Rectal smooth muscle tissue (tissue), 1 donor: ENCODE measurements around the gene RDH13.
A peak's percentile ranks its signal among the peaks of the same experiment; 100 is the strongest.
"Not testable (repeated sequence)": the region's sequence is repeated elsewhere in the genome, so short reads cannot be mapped to it uniquely, and the experiment has no call there.

ENCODE experiments used
- H3K27ac ChIP-seq: one replicate; pipeline ENCODE4 v1.7.0; 2013; ENCODE audit warnings: low read depth, low read length, inconsistent platforms
- H3K27me3 ChIP-seq: one replicate; pipeline ENCODE4 v1.7.0; 2013; ENCODE audit warnings: low read length; ENCODE audit not compliant: control insufficient read depth, insufficient read depth
- H3K36me3 ChIP-seq: one replicate; pipeline ENCODE4 v1.7.0; 2013; ENCODE audit warnings: low read length; ENCODE audit not compliant: control insufficient read depth, insufficient read depth
- H3K4me1 ChIP-seq: one replicate; pipeline ENCODE4 v1.7.0; 2013; ENCODE audit warnings: low read length; ENCODE audit not compliant: control insufficient read depth, insufficient read depth
- H3K4me3 ChIP-seq: one replicate; pipeline ENCODE4 v1.7.0; 2013; ENCODE audit warnings: low read length
- H3K9ac ChIP-seq: one replicate; pipeline ENCODE4 v1.7.0; 2013; ENCODE audit warnings: low read length

RDH13 gene

GRCh38 chr19:55065516-55065915 lies 2.6 kb upstream of the RDH13 start:
- peaks cover 18% of the 10 kb centered on the region for H3K27me3 ChIP-seq
- H3K27ac ChIP-seq, H3K4me3 ChIP-seq, H3K4me1 ChIP-seq, H3K36me3 ChIP-seq, H3K9ac ChIP-seq: not testable (repeated sequence)

- Histone ChIP-seq H3K27ac (peak overlapping the region; percentile 43), H3K4me1 (no peaks in the 10 kb centered on the region), H3K36me3 (peaks cover 5% of the 10 kb centered on the region), H3K4me3 (peak overlapping the region; percentile 43), H3K27me3 (peaks cover 3% of the 10 kb centered on the region), H3K9ac (no peak overlapping the region)
Measured at GRCh38 chr19:55063492-55063843, 520 bp upstream of the RDH13 start.

DNA sequence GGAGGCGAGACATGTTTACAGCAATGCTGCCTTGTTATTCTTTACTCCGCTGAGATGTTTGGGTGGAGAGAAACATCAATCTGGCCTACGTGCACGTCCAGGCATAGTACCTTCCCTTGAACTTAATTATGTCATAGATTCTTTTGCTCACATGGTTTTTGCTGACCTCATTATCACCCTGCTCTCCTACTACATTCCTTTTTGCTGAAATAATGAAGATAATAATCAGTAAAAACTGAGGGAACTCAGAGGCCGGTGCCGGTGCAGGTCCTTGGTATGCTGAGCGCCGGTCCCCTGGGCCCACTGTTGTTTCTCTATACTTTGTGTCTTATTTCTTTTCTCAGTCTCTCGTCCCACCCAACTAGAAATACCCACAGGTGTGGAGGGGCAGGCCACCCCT lies 2.7 kb downstream of the RDH13 start:
- not testable (repeated sequence) for H3K9ac ChIP-seq, H3K27me3 ChIP-seq, H3K27ac ChIP-seq, H3K4me3 ChIP-seq, H3K4me1 ChIP-seq
- H3K36me3 ChIP-seq = peaks cover 19% of the 10 kb centered on the region

DNA sequence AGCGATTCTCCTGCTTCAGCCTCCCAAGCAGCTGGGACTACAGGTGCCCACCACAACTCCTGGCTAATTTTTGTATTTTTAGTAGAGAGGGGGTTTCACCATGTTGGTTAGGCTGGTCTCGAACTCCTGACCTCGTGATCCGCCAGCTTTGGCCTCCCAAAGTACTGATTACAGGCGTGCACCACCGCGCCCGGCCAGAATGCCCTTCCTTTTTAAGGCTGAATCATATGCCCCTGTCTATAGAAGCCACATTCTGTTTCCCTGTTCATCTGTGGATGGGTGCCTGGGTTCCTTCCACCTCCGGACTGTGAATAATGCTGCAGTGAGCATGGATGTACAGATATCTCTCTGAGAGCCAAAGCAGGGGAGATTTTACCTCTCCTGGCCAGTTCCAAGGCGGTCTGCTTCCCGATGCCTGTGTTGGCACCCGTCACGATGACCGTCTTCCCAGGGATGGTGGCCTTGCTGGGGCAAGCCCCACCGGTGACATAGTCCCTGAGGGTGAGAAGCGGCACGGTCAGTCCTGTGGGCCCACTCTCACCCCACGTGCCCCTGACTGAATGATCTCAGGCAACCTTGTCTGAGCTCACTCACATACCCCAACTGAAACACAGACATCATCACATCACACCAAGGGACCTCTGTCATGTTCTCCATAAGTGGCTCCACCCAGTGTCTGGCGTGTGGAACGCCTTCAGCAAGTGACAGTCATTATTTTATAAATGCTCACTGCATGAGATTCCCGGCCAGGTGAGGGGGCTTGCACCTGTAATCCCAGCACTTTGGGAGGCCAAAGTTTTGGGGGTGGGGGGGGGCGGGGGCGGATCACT lies 4.0 kb downstream of the RDH13 start:
- H3K36me3 ChIP-seq = peaks cover 19% of the 10 kb centered on the region
- H3K27me3 ChIP-seq = no peaks in the 10 kb centered on the region
- no peak overlapping the region for H3K27ac ChIP-seq
- H3K9ac ChIP-seq = no peak overlapping the region
- H3K4me3 ChIP-seq = no peak overlapping the region
- H3K4me1 ChIP-seq = no peaks in the 10 kb centered on the region

DNA sequence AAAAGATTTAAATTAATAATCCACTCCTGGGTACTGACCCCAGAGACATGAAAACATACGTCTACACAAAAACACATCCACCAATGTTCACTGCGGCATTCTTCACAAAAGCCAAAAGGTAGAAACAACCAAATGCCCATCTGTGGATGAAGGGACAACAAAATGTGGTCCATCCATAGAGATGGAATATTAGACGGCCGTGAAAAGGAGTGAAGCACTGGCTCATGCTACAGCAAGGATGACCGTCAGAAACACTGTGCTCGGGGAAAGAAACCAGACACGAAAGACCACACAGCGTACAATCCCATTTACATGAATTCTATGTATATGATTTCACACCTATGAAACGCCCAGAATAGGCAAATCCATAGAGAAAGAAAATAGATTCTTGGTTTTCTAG lies 6.1 kb downstream of the RDH13 start:
- no peak overlapping the region for H3K4me3 ChIP-seq
- H3K4me1 ChIP-seq = no peaks in the 10 kb centered on the region
- H3K27ac ChIP-seq = no peak overlapping the region
- no peak overlapping the region for H3K9ac ChIP-seq
- no peaks in the 10 kb centered on the region for H3K27me3 ChIP-seq
- H3K36me3 ChIP-seq = peaks cover 22% of the 10 kb centered on the region

GRCh38 chr19:55053735-55054134 lies 9.2 kb downstream of the RDH13 start:
- H3K4me1 ChIP-seq = no peaks in the 10 kb centered on the region
- peaks cover 24% of the 10 kb centered on the region for H3K36me3 ChIP-seq
- H3K27ac ChIP-seq = no peak overlapping the region
- H3K27me3 ChIP-seq = no peaks in the 10 kb centered on the region
- H3K4me3 ChIP-seq = no peak overlapping the region
- H3K9ac ChIP-seq = no peak overlapping the region

GRCh38 chr19:55050749-55051532 lies 12.0 kb downstream of the RDH13 start:
- Histone ChIP-seq H3K27ac (no peak overlapping the region), H3K9ac (no peak overlapping the region), H3K4me1 (no peaks in the 10 kb centered on the region), H3K27me3 (no peaks in the 10 kb centered on the region), H3K36me3 (peaks cover 23% of the 10 kb centered on the region), H3K4me3 (no peak overlapping the region)

GRCh38 chr19:55048446-55048845 lies 14.5 kb downstream of the RDH13 start:
- H3K4me3 ChIP-seq = no peak overlapping the region
- no peak overlapping the region for H3K27ac ChIP-seq
- no peak overlapping the region for H3K9ac ChIP-seq
- H3K4me1 ChIP-seq = no peaks in the 10 kb centered on the region
- H3K36me3 ChIP-seq = peaks cover 31% of the 10 kb centered on the region
- H3K27me3 ChIP-seq = no peaks in the 10 kb centered on the region

DNA sequence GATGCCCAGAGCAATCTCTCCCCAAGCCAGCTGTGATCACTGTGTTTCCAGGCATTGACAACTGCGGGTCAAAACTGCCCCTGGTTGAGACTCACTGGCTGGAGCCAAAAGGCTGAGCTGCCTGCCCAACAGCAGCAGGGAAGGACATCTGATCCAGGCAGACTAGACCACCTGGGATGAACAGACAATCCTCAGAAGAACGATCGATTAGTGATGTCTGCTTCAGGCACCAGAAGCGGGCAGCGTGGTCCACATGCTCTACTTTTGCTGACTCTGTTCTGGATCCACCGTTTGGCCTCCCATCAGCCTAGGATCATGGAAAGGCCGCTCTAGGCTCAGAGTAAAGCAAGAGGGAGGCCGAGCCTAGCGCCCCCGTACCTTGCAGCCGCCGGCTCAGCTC lies 15.0 kb downstream of the RDH13 start:
- Histone ChIP-seq H3K36me3 (peaks cover 29% of the 10 kb centered on the region), H3K9ac (no peak overlapping the region), H3K27me3 (no peaks in the 10 kb centered on the region), H3K4me3 (no peak overlapping the region), H3K4me1 (no peaks in the 10 kb centered on the region), H3K27ac (no peak overlapping the region)

DNA sequence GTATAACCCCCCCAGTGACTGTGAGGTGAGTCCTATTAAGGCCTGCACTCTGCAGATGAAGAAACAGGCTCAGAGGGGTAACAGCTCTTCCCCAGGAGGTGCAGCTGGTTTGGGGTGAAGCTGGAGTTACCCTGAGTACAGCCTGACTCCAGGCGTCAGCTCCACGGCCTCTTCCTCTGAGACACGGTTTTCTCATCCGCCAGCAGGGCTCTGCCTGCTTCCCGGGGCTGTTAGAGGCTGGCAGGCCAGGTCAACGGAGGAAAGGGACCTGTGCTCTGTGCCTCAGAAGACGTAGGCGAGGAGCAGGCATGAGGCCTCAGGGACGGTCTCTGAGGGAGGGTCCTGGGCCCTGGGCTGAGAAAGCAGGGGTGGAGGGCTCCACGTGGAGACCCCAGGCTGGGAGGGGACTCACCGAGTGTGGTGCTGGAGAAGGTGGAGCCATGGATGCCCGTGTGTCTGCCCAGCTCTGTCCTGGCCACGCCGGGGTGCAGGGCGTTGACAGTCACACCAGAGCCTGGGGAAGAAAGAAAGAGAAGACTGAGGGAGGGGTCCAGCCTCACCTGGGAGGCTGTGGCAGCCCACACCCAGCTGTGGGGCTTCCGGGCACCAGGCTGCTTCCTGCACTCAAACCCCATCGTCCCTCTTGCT lies 15.8 kb downstream of the RDH13 start:
- peaks cover 28% of the 10 kb centered on the region for H3K36me3 ChIP-seq
- no peaks in the 10 kb centered on the region for H3K4me1 ChIP-seq
- H3K27ac ChIP-seq = no peak overlapping the region
- no peak overlapping the region for H3K4me3 ChIP-seq
- H3K27me3 ChIP-seq = no peaks in the 10 kb centered on the region
- H3K9ac ChIP-seq = no peak overlapping the region

DNA sequence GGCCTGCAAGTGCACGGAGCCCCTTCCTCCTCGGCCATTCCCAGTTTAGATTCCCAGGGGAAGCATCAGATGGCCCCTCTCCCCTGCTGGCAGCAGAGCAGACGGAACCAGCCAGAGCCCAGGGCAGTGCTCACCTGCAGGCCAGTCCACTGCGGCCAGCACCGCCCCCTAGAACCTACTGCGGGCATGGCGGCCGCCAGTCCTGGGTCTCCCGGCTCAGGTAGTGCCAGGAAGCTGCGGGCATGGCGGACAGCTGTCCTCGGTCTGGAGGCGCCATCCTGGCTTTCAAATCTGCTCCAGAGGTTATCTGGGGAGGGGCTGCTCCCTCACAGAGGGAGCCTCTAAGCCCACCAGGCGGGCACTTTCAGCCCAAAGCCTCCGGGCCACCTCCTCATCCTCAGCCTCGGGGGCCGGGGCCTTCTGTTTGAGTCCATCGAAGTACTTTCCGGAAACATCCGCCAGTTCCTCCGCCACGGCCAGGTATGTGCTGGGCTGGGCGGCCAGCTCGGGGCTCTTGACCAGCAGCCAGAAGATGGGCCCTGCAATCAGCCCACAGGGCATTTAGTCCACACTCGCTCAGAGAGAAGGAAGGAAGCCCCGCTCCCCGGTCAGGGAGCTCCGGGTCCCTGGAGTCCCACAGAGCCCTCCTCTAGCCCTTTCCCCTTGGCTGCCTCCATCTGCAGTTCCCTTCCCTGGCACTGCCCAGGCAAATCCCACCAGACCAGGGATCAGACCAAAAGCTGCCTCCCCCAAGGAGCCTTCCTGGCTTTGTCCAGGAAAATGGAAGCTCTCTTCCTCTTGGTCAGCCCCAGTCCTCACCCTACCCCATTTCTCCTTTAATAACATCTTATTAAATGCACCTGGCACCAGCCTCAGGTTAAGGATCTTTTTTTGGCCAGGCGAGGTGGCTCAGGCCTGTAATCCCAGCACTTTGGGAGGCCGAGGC lies 17.9 kb downstream of the RDH13 start:
- Histone ChIP-seq H3K36me3 (peaks cover 23% of the 10 kb centered on the region), H3K4me1 (no peaks in the 10 kb centered on the region)

GRCh38 chr19:55044286-55044685 lies 18.7 kb downstream of the RDH13 start:
- H3K4me3 ChIP-seq = no peak overlapping the region
- H3K27ac ChIP-seq = no peak overlapping the region
- H3K4me1 ChIP-seq = no peaks in the 10 kb centered on the region
- no peak overlapping the region for H3K9ac ChIP-seq
- H3K36me3 ChIP-seq = peaks cover 23% of the 10 kb centered on the region
- no peaks in the 10 kb centered on the region for H3K27me3 ChIP-seq

More for the DNA sequence above, 17.9 kb downstream of the RDH13 start:
- no peak overlapping the region for H3K9ac ChIP-seq
- H3K27me3 ChIP-seq = no peaks in the 10 kb centered on the region
- no peak overlapping the region for H3K4me3 ChIP-seq
- H3K27ac ChIP-seq = no peak overlapping the region
